ENCODE results near the gene ACBD6.
A peak's percentile ranks its signal among the peaks of the same experiment; 100 is the strongest.

Gene ACBD6

GRCh38 chr1:180525715-180526039, 23.3 kb upstream of the ACBD6 start:
- no peak for DNase-seq (ENCODE audit: low read depth, low spot score)

- DNase-seq (ENCODE audit: low read depth, low spot score): no peak
Observed at GRCh38 chr1:180524915-180525714, 22.7 kb upstream of the ACBD6 start.

DNA sequence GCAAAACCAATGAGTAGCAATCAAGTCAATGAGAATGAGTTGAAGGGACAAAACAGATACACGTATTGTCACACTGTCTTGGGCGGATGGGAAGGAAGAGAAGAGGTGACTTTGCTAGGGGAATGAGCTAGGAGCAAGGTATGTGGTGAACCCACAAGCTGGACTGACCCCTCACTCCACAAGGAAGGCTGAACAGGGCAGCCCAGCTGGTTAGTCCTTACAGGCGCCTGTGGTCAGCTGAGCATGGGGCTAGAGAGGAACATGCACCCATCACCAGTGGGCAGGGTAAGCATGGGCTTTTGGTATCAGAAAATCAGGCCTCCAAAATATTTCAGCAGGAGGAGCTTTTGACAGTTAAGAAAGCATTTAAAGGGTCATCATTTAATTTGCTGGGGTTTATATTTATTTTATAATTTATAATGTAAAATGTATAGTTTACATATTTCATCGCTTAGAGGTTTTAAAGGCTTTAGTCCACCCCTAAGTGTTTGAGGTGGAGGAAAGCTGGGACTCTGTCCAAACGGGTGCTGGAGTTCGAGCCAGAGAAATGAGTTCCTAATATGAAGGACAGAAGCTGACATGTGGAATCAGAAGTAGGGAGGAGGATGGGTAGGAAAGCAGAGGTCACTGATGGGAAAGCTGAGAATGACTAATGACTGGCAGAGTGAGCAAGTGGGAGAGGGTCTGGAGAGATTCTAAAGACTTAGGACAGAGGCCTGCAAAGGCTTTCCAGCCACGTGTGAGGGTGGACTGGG, 22.0 kb upstream of the ACBD6 start:
- DNase-seq (ENCODE audit: low read depth, low spot score): no peak

GRCh38 chr1:180522213-180522515, 19.8 kb upstream of the ACBD6 start:
- peak; percentile 58 for DNase-seq (ENCODE audit: low read depth, low spot score)

- peak; percentile 29 for DNase-seq (ENCODE audit: low read depth, low spot score)
Observed at GRCh38 chr1:180521474-180522212, 19.3 kb upstream of the ACBD6 start.

DNA sequence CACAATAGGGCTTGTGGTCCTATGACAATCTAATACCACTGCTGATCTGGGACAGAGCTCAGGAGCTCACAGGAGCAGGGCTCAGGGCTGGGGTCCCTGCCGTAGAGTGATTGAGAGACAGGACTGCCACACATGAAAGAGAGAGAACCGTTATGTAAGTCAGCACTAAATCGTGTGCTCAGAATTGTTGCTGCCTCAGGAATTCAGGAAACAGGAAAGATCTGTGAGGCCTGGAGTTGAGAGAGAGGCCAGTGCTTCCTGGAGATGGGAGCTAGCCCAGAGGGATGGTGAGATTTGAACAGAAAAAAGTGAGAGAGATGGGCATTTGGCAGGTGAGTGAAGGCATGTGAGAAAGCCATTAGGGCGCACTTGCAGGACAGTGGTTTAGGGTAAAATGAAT, 17.5 kb upstream of the ACBD6 start:
- DNase-seq (ENCODE audit: low read depth, low spot score): no peak

GRCh38 chr1:180515857-180516388, 13.5 kb upstream of the ACBD6 start:
- DNase-seq (ENCODE audit: low read depth, low spot score): peak; percentile 83

- DNase-seq (ENCODE audit: low read depth, low spot score): peak; percentile 31
Observed at GRCh38 chr1:180515364-180515763, 13.0 kb upstream of the ACBD6 start.

GRCh38 chr1:180513531-180513930, 11.2 kb upstream of the ACBD6 start:
- DNase-seq (ENCODE audit: low read depth, low spot score): no peak

DNA sequence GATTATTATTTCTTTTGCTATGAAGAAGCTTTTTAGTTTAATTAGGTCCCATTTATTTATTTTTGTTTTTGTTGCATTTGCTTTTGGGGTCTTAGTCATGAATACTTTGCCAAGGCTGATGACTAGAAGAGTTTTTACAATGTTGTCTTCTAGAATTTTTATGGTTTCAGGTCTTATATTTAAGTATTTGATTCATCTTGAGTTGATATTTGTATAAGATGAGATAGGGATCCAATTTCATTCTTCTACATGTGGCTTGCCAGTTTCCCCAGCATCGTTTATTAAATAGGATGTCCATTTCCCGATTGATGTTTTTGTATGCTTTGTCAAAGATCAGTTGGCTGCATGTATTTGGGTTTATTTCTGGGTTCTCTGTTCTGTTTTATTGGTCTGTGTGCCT, 8.5 kb upstream of the ACBD6 start:
- no peak for DNase-seq (ENCODE audit: low read depth, low spot score)

DNA sequence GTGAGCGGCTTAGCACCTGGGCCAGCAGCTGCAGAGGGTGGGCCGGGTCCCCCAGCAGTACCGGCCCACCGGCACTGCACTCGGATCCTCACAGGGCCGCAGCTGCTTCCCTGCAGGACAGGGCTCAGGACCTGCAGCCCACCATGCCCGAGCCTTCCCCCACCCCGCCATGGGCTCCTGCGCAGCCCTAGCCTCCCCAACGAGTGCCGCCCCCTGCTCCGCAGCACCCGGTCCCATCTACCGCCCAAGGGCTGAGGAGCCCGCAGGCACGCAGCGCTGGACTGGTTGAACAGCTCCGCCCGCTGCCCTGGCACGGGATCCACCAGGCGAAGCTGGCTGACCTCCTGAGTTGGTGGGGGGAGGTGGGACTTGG, 6.3 kb upstream of the ACBD6 start:
- DNase-seq (ENCODE audit: low read depth, low spot score): no peak

DNA sequence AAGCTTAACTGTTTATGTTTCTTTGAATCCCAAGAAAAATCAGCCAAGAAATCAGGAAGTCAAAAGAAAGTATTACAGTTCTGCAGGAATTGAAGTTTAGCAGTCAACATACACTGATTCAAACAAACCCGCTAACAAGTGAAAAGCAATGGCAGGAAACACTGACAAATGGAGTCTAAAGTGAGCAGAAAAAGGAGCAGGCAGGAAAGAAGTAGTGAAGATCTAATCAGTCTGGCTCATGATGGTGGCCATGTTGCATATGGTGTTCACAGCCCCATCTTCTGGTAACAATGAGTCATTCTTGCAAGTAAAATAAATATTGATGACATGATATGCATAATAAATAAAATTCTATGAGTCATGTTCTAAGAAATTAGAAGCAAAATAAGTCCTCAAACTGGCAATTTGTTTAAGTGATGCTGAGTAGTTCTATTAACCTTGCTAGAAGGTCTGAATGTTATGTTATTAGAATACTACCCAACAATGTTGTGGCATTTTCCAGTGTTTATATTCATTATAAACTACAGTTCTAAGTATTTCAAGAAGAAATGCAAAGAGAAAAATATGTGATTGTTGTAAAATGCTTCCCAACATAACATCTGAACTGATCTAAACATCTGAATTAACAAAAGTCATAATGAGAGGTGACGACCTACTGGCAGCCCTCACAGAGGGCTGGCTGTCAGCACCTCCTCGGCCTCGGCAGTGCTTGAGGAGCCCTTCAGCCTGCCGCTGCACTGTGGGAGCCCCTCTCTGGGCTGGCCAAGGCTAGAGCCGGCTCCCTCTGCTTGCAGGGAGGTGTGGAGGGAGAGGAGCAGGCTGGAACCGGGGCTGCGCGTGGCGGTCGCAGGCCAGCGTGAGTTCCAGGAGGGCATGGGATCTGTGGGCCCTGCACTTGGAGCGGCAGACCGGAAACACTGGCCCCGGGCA, 5.7 kb upstream of the ACBD6 start:
- DNase-seq (ENCODE audit: low read depth, low spot score): no peak

GRCh38 chr1:180505732-180506335, 3.5 kb upstream of the ACBD6 start:
- DNase-seq (ENCODE audit: low read depth, low spot score): no peak

GRCh38 chr1:180504186-180504585, 1.8 kb upstream of the ACBD6 start:
- DNase-seq (ENCODE audit: low read depth, low spot score): no peak

DNA sequence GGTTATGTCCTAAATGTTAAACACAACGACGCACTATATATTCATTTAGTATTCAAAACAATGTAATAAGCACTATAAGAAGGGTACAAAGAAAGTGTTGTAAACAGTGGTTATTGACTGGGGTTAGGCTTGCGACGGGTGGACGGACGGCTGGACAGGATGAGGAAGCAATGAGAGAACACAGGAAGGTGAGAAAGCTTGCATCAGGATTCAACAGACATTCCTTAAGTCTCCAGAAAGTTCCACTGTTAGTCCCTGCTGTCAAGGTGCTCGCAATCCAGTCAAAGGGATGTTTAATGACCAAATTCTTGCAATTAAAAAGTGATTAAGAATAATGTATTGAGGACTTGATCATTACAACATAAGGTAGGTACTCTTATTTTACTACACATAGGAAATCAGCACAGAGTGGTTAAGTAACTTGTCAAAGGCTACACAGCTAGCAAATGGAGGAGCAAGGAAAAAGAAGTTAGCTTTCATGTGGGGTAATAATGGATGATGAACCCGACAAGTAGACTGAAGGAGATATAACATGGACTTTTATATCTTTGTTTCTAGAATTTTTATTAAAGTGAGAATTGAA, 994 bp upstream of the ACBD6 start:
- DNase-seq (ENCODE audit: low read depth, low spot score): no peak

- DNase-seq (ENCODE audit: low read depth, low spot score): no peak
Observed at GRCh38 chr1:180501865-180502360, 464 bp downstream of the ACBD6 start.

- no peak for DNase-seq (ENCODE audit: low read depth, low spot score)
Observed at GRCh38 chr1:180500689-180501088, 1.7 kb downstream of the ACBD6 start.

- no peak for DNase-seq (ENCODE audit: low read depth, low spot score)
Observed at GRCh38 chr1:180498594-180498993, 3.8 kb downstream of the ACBD6 start.

DNA sequence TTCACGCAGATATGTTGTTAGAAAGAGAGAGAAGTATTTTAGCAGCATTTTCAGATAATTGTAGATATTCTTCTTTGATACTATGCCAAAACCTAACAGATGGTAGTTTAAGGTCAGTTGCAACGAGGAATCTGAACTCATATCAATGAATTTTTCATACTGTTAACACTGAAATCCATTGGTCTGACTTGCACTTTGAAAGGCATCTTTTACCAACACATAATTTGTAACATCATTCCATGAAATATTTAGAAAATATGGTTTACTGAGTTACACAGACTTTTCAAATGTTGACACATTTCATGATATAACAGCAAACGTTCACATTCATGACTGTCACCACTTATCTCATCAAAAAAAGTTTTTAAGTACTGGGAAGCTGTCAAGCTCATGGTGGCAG, 4.6 kb downstream of the ACBD6 start:
- DNase-seq (ENCODE audit: low read depth, low spot score): no peak

DNA sequence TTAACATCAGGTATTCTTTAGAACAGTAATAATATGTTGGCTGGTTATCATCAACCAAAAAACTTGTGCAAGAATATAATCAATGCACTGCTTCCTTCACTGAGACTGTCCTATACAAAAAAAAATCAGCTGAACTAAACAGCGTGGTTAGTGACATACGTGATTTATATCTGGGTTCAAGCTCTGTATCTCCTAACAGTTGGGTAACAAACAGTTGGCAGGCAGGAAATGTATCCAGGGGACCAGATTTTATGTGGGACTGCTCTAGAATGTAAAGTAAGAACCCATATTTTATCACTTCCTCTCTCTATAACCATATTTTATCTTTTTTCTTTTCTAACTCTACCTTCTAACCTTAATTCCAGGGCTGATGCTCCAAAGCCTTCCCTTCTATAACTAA, 8.0 kb downstream of the ACBD6 start:
- DNase-seq (ENCODE audit: low read depth, low spot score): no peak

Data from ELF-1 (cell line).